AG09319 (cell line): ENCODE data around the gene EGF.
A peak's percentile ranks its signal among the peaks of the same experiment; 100 is the strongest.

Experiments used
- DNase-seq: peaks from one replicate; pipeline ENCODE4 v3.0.0-alpha.2; 2010; ENCODE audit warnings: low read depth; ENCODE audit errors: extremely low read depth
- TF ChIP-seq, protein P1 (sequence below): IDR thresholded peaks from 2 replicates; pipeline ENCODE4 v1.5.1; 2011; ENCODE audit warnings: low read depth, mild to moderate bottlenecking, inconsistent platforms, low read length, moderate library complexity

The EGF gene

DNA sequence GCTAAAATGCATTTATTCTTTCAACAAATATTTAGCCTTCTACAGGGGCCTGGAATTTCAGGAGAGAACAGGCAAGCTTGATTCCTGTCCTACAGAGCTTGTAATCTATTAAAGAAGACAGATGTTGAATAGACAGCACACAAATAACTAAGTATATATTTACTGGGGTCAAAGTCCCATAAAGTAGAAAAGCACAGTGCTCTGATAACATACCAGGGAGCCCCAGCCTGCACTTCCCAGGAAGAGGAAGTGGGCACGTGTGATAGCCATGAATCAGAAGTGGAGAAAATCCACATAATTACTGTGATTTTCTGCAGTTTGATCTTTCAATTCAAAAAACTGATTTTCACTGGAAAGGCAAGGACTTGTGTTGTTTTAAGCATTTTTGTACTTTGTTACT lies 129.1 kb downstream of the EGF start:
- DNase-seq, result no peak
- TF ChIP-seq, protein P1, sequence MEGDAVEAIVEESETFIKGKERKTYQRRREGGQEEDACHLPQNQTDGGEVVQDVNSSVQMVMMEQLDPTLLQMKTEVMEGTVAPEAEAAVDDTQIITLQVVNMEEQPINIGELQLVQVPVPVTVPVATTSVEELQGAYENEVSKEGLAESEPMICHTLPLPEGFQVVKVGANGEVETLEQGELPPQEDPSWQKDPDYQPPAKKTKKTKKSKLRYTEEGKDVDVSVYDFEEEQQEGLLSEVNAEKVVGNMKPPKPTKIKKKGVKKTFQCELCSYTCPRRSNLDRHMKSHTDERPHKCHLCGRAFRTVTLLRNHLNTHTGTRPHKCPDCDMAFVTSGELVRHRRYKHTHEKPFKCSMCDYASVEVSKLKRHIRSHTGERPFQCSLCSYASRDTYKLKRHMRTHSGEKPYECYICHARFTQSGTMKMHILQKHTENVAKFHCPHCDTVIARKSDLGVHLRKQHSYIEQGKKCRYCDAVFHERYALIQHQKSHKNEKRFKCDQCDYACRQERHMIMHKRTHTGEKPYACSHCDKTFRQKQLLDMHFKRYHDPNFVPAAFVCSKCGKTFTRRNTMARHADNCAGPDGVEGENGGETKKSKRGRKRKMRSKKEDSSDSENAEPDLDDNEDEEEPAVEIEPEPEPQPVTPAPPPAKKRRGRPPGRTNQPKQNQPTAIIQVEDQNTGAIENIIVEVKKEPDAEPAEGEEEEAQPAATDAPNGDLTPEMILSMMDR, result no peak

DNA sequence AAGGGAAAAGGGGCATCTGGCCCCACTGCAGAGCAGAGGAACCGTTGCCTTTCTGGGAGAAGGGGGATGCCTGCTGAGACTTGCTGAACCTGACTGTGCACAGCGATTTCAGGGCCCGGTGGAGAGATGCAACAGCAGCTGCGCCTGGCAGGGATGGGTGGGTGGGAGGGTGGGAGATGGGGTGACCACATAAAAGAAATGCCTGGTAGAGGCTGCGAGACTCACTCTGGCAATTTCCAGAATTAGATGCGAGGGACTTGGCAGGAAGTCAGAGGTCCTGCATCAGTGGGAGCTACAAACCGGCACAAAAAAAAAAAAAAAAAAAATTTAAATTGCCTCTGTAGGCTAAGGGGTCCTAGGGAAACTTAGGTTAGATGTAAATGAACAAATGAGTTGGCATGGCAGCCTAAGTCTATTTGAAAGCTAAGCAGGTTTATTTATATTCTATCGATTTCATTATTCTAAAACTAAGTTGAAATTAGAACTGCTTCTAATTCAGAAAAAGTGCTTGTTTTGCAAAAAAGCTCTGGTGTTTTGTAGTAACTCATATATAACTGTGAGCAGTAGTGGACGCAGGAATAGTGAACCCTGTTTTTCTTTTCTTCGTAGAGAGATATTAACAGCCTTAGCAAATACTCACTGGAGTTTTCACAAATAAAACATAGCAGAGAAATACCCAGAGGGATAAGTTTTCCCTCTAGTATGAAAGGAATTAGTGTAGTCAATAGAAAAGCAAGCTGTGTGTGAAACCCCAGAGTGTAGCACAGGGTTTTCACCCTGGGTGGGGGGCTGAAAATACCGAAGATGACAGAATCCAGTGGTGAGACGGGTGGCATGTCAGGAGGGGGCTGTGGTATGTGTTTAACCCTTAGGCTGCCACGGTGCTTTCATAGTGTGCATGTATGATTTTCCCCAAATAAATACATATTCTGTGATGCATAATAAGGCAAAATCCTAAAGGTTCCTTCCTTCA lies 130.1 kb downstream of the EGF start:
- DNase-seq, result no peak
- TF ChIP-seq, protein P1, result no peak

DNA sequence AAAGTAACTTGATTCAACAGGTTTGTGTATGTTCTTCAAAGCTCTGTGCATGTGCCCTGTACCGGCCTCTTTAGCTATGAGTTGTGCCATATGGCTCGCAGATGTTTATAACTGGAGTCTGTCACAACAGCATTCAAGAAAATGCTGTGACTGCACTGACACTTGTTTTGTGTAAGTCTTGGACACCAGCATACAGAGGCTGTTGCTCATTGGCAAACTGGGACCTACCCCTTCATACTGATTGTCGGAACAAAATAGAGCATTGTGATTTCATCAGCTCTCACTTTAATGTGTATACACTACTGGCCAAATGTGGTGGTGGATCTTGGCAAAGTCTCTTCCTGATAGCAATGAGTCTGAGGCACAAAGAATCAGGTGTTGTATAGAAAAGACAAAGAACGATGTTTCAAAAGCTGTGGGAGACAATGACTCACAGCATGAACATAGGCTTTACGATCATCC lies 133.9 kb downstream of the EGF start:
- DNase-seq, result no peak
- TF ChIP-seq, protein P1, result no peak

DNA sequence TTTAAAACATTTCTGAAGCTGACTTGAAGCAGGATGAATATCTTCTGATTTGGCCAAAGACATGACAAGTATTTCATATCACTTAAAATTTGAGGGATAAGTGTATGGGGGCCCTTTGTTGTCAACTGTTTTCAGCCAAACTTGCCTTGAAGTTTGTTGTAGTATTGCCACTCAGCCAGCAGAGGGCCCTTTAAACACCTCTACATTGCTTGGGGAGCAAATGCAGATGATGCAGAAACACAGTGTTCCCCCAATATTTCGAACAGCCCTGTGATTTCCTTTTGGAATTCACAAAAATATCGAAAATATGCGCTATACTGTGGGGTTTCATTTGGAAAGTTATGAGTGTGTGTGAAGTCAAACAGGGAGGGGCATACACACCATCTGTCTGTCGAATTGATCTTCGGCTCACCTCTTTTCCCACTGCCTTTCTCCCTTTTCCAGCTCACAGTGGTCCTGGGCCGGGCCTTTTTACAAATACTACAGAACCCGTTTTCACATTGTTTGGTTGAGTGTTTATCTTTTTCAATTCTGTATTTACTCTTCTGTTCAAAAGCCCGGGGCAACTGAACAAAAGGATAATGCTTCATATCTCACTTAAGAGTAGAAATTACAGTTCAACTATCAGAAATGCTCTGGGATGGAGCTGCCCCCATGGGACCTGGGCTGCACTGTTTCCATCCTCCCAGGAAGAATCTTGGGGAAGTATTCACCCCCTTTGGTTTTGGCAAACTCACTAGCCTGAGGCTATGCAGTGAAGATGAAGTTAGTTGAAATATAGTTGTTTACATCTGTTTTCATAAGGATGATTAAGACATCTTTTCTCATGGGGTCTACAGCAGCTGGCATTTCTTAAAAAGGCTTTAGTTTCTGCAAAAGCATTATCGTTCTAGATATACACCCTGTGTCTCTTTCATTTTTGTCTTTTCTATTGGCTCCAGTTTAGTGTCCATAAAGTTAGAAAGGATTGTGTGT lies 137.6 kb downstream of the EGF start:
- TF ChIP-seq, protein P1, result peak; percentile 88
- no peak for DNase-seq

DNA sequence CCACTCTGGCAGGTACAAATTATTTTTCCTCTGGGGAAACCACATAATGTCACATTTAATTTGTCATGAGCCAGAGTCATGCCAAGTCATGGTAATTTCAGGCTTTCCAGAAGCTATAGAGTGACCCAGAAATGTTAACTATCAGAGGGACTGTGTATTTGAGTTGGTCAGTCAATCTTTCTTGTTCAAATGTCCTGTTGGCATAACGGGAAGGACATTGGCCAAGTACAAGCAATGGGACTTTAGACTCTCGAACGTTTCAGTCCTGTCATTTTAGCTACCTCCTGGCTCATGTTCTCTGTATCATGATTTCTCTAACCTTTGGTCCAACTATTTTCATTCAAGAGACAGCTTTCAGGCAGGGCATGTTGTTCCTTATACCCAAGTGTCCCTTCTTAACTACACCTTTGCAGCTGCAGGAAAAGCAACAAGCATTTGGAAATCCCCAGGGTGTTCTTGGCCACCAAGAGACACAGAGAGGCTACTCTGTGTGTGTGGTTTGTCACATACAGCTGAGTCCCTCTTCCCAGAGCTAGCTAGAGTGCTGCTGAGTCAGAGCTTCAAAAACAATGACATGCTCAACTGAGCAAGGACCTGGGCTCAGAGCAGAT lies 142.6 kb downstream of the EGF start:
- TF ChIP-seq, protein P1, result no peak
- DNase-seq, result no peak

DNA sequence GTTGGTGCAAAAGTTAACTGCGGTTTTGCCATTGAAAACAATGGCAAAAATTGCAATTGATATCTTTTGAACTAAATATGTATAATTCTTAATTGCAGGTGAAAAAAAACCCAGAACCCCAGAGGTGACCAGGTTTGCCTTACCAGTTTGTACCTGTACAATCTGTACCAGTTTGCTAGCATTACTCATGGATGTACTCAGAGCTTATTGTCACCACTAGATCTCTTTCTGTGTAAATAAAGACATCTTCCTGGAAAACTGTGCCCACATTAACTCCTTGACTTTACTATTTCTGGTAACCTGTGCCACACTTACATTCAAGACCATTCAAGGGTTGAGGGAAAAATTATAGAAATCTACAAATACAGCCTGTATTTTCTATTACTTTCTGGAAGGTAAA lies 146.0 kb downstream of the EGF start:
- no peak for DNase-seq
- TF ChIP-seq, protein P1, result no peak
